Measurements from ENCODE around the gene DYNC2I2.
"Not testable (repeated sequence)": the region's sequence is repeated elsewhere in the genome, so short reads cannot be mapped to it uniquely, and the experiment has no call there.

Gene DYNC2I2

GRCh38 chr9:128685636-128686489 lies 29.2 kb upstream of the DYNC2I2 start:
- DNase-seq = peak; percentile 75

GRCh38 chr9:128684325-128685199 lies 27.9 kb upstream of the DYNC2I2 start:
- peak; percentile 97 for DNase-seq

DNA sequence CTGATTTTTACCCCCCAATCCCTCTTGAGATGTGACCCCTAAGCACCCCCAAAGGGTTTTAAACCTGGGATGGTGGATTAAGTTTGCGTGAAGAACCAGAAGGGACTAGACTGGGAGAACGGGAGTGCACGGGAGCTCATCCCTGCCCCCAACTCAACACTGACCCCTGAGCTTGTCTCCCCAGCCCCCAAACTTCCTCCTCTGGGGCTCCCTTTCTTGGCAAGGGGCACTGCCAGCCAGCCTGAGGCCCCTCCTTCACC lies 27.3 kb upstream of the DYNC2I2 start:
- DNase-seq = no peak

- DNase-seq = peak; percentile 78
Observed at GRCh38 chr9:128683340-128684064, 26.9 kb upstream of the DYNC2I2 start.

GRCh38 chr9:128677794-128678193 lies 21.1 kb upstream of the DYNC2I2 start:
- no peak for DNase-seq

GRCh38 chr9:128675382-128675781 lies 18.7 kb upstream of the DYNC2I2 start:
- DNase-seq = no peak

DNA sequence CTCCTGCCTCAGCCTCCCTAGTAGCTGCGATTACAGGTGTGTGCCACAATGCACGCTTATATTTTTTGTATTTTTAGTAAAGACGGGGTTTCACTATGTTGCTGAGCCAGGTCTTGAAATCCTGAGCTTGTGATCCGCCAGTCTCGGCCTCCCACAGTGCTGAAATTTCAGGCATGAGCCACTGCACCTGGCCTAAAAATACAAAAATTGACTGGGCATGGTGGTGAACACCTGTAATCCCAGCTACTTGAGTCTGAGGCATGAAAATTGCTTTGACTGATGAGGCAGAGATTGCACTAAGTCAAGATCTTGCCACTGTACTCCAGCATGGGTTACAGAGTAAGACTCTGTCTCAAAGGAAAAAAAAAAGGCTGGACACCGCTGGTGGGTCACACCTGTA lies 13.1 kb upstream of the DYNC2I2 start:
- DNase-seq = no peak

GRCh38 chr9:128666481-128666941 lies 9.9 kb upstream of the DYNC2I2 start:
- DNase-seq = not testable (repeated sequence)

DNA sequence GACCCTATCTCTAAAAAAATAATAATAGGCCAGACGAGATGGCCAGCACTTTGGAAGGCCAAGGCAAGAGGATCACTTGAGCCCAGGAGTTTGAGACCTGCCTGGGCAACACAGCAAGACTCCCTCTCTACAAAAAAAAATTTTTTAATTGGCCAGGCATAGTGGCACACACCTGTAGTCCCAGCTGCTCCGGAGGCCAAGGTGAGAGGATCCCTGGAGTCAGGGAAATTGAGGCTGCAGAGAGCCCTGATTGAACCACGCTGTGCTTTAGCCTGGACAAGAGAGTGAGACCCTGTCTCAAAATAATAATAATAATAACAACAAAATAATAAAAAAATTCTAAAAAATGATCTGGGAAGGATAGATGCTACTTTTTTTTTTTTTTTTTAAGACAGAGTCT lies 1.1 kb upstream of the DYNC2I2 start:
- no peak for DNase-seq

DNA sequence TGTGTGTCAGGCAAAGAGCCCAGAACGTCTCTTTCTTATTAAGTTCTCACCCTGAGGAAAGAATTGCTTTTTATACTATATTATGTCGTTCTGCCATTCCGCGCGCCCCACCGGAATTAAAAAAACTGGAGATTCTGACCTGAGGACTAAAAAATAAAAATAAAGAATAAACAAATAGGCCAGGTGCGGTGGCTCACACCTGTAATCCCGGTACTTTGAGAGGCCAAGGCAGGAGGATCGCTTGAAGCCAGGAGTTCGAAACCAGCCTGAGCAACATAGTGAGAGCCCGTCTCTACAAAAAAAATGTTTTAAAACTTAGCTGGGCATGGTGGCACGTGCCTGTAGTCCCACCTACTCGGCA lies 677 bp upstream of the DYNC2I2 start:
- peak; percentile 24 for DNase-seq

DNA sequence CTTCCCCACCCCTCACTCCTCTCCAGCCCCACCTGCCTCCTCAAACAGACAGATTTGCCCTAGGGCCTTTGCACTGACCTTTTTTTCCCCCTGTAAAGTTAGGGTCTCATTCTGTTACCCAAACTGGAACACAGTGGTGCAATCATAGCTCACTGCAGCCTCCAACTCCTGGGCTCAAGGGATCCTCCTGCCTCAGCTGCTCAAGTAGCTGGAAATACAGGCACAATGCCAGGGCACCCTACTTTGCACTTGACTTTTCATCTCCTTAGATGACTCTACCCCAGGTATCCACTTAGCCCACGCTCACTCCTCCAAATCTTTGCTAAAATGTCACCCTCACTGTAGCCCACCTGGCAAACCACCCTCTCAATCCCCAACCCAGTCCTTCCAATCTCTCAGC lies 2.2 kb downstream of the DYNC2I2 start:
- DNase-seq = no peak

GRCh38 chr9:128653908-128654307 lies 2.7 kb downstream of the DYNC2I2 start:
- no peak for DNase-seq

GRCh38 chr9:128651798-128652197 lies 4.8 kb downstream of the DYNC2I2 start:
- no peak for DNase-seq

DNA sequence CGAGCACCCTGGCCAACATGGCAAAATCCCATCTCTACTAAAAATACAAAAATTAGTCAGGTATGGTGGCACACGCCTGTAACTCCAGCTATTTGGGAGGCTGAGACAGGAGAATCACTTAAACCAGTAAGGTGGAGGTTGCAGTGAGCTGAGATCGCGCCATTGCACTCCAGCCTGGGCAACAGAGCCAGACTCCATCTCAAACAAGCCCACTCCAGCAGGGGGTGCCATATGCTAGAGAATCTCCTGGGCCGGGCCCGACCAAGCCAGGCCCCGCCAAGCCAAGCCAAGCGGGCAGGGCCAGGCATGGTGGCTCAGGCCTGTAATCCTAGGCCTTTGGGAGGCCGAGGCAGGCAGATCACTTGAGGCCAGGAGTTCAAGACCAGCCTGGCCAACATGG lies 8.4 kb downstream of the DYNC2I2 start:
- peak; percentile 64 for DNase-seq

- DNase-seq = peak; percentile 81
Observed at GRCh38 chr9:128643519-128644300, 12.9 kb downstream of the DYNC2I2 start.

DNA sequence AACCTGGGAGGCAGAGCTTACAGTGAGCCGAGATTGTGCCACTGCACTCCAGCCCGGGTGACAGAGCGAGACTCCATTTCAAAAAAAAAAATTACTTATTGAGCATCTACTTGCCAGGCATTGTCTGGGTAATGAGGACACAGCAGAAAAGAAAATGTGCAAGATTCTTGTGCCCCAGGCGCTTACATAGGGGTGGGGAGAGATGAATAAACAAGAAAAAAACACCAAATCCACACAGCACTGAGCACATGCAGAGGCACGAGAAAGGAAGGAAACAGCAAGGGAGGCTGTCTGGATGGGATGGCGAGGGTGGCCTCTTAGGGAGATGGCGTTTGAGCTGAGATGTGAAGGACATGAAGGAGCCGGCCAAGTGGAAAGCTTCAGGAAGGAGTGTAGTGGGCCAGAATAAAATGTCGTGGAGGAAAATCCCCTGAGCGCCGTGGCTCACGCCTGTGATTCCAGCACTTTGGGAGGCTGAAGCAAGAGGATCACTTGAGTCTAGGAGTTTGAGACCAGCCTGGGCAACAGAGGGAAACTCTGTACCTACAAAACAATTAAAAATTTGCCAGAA lies 13.9 kb downstream of the DYNC2I2 start:
- no peak for DNase-seq

DNA sequence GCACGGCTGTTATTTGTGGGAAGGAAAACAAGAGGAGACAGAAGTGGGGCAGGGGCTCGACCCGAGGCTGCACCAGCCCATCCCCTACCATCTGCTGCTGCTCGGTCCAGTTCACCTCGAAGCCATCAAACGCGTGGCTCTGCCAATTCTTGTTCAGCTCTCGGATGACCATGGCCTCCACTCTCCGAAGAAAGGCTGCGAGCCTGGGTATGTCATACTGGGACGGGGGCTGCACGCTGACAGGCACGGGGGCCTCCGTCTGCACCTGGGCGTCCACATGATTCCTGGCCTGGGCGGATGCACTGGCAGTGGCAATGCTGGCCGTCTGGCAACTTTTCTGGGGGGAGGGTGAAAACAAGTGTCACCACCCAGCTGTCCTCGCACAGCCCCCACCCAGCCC lies 16.0 kb downstream of the DYNC2I2 start:
- no peak for DNase-seq

- no peak for DNase-seq
Observed at GRCh38 chr9:128638580-128638979, 18.1 kb downstream of the DYNC2I2 start.

GRCh38 chr9:128637656-128638055 lies 19.0 kb downstream of the DYNC2I2 start:
- peak; percentile 75 for DNase-seq

DNA sequence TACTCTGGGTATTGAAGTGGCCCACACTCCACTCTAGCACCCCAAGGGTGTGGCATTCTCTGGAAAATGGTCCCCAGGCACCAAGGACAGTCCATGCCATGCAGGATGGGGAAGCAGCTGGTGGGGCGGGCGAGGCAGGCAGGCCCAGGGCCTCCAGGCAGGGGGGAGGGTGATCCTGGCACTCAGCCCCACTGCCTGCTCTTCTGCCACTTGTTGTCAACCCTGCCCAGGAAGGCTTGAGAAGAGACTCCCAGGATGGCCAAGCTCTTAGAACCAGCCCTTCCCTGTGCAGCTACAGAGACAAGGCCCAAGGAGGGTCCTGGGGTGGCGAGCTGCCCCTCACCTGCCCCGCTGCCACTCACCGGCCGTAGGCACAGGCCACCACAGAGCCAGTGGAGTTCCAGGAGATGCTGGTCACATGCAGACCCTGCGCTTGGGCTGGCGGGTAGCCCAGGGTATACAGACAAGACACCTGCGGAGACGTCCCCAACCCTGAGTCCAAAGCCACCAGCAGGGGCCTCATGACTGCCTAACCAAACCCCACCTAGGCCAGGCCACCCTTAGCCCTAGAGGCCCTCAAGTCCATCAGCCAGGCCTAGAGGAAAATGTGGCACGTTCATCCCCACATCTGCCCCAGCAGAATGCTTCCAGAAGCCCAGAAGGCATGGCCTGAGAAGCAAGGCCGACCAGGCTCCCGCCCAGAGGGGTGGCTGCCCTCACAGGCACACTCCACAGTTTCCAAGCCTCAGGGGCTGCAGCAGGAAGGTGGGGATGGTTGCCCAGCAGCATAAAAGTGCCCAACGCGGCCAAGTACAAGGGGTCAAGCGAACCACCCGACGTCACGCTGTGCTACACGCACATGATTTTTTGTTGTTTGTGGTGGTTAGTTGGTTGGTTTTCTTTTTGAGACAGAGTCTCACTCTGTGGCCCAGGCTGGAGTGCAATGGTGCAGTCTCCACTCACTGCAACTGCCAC lies 19.8 kb downstream of the DYNC2I2 start:
- DNase-seq = no peak

DNA sequence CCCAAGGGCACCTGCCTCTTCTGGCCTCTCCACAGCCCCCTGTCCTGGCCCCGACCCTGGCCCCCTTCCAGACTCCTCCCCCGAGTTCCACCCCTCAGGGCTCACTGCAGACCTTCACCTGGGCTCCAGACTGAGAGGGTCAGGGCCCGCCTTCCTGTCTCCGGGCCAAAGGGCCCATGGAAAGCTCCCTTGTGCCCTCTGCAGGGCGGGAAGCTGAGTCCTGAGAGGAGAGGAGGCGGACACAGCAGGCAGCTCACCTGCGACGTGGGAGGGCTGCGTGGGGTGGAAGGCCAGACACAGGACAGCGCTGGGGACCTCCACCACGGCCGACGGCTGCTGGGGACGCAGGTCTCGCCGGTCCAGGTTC lies 20.6 kb downstream of the DYNC2I2 start:
- DNase-seq = peak; percentile 2
